Fibroblast of skin of scalp (primary cell): Measurements from ENCODE around the gene MUC5B.
"Not testable (repeated sequence)": the region's sequence is repeated elsewhere in the genome, so short reads cannot be mapped to it uniquely, and the experiment has no call there.

ENCODE experiments used
- DNase-seq: peaks from one replicate; pipeline ENCODE4 v3.0.0-alpha.2; 2013

Gene MUC5B

DNA sequence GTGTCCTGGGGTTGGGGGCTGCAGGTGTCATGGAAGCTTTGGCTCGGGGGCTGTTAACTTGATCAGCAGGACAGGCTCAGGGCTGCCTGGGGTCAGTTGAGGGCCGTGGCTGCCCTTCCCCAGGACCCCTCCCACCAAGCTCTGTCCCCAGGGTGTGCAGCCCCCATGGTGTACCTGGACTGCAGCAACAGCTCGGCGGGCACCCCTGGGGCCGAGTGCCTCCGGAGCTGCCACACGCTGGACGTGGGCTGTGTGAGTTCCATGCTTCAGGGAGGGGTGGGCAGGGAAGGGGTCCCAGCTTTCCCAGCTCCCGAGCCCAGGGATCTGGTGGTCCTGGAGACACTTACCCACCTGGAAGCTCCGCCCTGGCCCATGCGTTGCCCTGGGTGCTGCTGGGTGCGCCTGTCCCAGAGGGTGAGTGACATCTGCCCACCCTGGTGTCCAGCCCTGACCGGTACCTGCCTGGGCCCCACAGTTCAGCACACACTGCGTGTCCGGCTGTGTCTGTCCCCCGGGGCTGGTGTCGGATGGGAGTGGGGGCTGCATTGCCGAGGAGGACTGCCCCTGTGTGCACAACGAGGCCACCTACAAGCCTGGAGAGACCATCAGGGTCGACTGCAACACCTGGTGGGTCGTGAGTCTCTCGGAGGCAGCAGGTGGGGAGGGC, 11.3 kb downstream of the MUC5B start:
- no peak for DNase-seq

DNA sequence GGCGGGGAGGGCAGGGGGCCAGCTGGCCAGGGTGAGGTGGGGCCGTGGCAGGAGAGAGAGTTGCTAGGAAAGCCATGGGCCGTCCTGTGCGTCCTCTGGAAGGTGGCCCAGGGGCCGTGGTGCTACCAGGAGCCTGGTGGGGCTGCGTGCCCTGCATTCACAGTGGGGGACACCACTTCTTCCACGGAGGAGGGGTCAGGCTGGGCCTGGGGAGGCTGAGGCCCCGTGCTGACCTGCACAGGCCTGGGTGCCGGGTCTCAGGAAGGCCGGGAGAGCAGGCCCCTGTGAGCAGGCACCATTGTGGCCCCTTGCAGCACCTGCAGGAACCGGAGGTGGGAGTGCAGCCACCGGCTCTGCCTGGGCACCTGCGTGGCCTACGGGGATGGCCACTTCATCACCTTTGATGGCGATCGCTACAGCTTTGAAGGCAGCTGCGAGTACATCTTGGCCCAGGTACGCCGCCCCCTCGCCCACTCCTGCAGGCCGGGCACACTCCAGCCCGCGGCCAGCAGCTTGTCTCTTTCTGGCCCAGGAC, 12.0 kb downstream of the MUC5B start:
- no peak for DNase-seq

DNA sequence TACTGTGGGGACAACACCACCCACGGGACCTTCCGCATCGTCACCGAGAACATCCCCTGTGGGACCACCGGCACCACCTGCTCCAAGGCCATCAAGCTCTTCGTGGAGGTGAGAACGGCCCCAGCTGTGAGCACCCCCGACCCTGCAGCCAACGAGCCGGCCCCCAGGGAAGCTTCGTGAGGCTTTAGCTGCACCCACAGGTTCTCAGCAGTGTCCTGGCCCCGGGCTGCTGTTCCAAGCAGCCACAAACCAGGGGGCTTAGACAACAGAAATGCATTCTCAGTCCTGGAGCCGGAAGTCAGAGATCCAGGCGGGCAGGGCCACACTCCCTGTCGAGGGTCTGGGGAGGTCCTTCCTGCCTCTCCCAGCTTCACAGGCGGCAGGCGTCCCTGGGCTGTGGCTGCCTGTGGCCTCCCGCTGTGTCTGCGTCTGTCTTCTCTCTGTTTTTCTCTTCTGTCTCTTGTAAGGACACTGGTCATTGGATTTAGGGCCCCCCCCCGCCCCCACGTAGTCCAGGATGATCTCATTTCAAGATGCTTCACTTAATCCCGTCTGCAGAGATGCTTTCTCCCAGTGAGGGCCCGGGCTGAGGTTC, 12.5 kb downstream of the MUC5B start:
- peak; percentile 7 for DNase-seq

DNA sequence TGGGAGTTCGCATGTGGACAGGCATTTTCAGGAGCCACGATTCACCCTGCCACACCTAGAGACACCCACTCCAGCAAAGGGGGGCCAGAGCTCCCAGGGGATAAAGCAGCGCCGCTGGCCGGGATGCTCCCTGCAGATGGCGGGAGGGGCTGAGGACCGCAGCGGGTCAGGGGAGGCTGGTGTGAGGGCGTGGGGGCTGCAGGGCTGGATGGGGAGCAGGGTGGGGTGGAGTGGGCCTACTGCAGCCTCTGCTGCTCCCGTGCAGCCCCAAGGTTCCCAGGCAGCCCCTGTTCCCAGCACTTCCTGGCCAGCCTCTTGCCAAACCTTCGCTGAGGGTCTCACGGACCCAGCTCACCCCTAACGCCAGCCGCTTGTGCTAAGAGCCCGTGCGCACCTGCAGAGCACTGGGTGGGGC, 13.0 kb downstream of the MUC5B start:
- no peak for DNase-seq

DNA sequence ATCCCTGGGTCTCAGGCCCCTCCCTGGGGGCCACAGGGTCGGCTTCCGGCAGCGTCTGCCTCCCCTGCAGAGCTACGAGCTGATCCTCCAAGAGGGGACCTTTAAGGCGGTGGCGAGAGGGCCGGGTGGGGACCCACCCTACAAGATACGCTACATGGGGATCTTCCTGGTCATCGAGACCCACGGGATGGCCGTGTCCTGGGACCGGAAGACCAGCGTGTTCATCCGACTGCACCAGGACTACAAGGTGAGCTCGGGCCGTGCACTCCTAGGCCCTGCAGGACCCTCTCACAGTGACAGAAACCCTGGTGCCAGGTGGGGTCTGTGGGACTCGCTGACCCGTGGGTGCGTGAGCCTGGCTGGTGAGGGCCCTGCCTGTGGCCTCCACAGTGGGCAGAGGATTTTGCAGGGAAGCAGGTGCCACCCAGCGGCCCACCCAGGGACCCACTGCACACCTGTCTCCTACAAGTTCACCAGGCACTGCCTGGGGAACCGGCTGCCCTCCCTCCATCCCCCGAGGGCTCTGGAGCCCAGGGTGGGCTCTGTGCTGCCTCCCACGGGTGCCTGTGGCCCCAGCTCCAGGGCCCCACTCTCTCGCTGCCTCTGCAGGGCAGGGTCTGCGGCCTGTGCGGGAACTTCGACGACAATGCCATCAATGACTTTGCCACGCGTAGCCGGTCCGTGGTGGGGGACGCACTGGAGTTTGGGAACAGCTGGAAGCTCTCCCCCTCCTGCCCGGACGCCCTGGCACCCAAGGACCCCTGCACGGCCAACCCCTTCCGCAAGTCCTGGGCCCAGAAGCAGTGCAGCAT, 13.7 kb downstream of the MUC5B start:
- DNase-seq: no peak

DNA sequence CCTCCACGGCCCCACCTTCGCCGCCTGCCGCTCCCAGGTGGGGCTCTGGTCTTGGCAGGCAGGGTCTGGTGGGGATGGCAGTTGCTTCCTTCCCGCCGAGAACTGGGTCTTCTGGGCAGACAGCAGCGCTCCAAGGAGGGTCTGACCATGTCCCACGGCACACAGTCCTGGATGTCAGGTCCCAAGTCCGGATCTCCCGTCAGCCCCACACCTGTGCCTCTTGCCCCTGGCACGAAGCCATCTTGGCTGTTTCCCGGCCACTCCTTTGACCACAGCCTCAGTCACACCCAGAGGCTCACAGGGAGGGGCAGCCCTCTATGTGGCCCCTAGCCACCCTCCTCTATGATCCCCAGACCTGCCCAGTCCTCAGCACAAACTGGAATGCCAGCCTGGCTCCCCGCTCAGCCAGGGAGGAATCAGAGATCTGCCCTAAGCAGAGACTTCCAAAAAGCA, 14.3 kb downstream of the MUC5B start:
- DNase-seq: no peak

DNA sequence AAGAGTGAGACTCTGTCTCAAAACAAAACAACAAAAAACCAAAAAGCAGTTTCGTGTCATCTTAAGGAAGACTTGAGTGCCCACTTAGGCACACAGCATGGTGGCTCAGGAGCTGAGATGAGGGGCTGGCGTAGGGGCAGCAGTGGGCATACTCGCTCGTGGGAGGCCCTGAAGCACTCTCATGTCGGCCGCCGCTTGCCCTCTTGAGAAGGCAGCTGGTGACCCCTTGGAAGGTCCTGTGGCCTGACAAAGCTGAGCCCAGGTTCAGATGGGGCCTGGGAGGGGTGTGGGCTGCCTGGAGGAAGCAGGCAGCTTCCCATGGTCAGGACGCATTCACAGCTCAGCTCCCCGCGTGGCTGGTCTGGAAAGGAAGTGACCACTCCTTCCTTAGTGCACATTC, 15.0 kb downstream of the MUC5B start:
- DNase-seq: no peak

DNA sequence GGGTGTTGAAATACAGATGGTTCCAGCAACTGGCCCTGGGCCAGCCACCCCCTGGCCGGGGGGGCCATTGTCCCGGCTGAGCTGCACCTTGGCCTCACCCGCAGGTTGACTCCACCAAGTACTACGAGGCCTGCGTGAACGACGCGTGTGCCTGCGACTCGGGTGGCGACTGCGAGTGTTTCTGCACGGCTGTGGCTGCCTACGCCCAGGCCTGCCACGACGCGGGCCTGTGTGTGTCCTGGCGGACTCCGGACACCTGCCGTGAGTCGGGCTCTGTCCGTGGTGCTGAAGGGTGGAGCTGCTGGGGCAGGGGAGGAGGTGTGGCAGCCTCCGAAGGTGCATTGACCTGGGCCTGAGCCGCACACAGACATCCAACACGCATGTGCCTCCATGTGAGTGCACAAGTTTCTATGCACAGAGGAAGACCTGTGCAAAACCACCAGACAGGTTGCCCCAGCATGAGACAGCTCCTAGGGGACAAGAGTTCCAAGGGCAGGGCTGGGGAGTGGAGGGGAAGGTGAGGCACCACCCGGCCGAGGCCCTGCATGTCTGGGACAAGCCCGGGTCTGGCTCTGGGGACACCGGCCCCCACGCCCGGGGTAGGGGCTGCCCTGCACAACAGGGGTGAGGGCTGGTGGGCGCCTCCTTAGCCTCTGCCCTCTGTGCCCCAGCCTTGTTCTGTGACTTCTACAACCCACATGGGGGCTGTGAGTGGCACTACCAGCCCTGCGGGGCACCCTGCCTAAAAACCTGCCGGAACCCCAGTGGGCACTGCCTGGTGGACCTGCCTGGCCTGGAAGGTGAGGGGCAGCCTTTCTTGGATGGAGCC, 16.1 kb downstream of the MUC5B start:
- DNase-seq: no peak

DNA sequence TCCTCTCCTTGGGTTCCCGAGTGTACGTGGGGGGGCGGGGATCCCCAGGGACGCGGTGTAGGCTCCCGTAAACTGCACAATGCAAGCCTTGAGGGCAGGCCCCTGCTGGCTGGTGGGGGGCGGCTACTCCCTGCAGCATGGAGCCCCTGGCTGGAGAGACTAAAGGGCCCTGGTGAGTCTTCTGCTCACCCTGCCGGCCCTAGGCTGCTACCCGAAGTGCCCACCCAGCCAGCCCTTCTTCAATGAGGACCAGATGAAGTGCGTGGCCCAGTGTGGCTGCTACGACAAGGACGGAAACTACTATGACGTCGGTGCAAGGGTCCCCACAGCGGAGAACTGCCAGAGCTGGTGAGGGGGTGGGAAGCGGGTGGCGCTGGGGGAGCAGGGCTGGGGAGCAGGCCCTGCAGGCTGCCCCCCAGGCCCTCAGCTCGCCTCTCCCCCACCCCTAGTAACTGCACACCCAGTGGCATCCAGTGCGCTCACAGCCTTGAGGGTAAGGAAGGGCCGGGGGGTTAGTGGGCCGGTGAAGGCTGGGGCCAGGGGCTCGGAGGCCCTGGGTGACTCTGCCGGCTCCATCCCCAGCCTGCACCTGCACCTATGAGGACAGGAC, 16.8 kb downstream of the MUC5B start:
- no peak for DNase-seq

DNA sequence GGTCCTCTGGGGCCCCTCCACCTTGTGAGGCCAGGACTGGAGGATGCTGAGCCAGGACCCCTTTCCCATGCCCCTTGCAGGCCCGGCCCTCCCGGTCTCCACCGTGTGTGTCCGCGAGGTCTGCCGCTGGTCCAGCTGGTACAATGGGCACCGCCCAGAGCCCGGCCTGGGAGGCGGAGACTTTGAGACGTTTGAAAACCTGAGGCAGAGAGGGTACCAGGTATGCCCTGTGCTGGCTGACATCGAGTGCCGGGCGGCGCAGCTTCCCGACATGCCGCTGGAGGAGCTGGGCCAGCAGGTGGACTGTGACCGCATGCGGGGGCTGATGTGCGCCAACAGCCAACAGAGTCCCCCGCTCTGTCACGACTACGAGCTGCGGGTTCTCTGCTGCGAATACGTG, 17.9 kb downstream of the MUC5B start:
- DNase-seq: no peak

DNA sequence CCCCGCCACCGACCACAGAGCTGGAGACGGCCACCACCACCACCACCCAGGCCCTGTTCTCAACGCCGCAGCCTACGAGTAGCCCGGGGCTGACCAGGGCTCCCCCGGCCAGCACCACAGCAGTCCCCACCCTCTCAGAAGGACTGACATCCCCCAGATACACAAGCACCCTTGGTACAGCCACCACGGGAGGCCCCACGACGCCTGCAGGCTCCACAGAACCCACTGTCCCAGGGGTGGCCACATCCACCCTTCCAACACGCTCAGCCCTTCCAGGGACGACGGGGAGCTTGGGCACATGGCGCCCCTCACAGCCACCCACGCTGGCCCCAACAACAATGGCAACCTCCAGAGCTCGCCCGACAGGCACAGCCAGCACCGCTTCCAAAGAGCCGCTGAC, 18.8 kb downstream of the MUC5B start:
- DNase-seq: no peak

DNA sequence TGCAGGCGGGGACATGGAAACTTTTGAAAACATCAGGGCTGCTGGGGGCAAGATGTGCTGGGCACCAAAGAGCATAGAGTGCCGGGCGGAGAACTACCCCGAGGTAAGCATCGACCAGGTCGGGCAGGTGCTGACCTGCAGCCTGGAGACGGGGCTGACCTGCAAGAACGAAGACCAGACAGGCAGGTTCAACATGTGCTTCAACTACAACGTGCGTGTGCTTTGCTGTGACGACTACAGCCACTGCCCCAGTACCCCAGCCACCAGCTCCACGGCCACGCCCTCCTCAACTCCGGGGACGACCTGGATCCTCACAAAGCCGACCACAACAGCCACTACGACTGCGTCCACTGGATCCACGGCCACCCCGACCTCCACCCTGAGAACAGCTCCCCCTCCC, 19.4 kb downstream of the MUC5B start:
- no peak for DNase-seq

DNA sequence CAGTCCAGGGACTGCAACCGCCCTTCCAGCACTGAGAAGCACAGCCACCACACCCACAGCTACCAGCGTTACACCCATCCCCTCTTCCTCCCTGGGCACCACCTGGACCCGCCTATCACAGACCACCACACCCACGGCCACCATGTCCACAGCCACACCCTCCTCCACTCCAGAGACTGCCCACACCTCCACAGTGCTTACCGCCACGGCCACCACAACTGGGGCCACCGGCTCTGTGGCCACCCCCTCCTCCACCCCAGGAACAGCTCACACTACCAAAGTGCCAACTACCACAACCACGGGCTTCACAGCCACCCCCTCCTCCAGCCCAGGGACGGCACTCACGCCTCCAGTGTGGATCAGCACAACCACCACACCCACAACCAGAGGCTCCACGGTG, 19.9 kb downstream of the MUC5B start:
- DNase-seq: not testable (repeated sequence)

DNA sequence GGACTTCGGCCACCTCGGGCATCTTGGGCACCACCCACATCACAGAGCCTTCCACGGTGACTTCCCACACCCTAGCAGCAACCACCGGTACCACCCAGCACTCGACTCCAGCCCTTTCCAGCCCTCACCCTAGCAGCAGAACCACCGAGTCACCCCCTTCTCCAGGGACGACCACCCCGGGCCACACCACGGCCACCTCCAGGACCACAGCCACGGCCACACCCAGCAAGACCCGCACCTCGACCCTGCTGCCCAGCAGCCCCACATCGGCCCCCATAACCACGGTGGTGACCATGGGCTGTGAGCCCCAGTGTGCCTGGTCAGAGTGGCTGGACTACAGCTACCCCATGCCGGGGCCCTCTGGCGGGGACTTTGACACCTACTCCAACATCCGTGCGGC, 20.7 kb downstream of the MUC5B start:
- not testable (repeated sequence) for DNase-seq

DNA sequence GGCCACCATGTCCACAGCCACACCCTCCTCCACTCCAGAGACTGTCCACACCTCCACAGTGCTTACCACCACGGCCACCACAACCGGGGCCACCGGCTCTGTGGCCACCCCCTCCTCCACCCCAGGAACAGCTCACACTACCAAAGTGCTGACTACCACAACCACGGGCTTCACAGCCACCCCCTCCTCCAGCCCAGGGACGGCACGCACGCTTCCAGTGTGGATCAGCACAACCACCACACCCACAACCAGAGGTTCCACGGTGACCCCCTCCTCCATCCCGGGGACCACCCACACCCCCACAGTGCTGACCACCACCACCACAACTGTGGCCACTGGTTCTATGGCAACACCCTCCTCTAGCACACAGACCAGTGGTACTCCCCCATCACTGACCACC, 21.7 kb downstream of the MUC5B start:
- DNase-seq: not testable (repeated sequence)

DNA sequence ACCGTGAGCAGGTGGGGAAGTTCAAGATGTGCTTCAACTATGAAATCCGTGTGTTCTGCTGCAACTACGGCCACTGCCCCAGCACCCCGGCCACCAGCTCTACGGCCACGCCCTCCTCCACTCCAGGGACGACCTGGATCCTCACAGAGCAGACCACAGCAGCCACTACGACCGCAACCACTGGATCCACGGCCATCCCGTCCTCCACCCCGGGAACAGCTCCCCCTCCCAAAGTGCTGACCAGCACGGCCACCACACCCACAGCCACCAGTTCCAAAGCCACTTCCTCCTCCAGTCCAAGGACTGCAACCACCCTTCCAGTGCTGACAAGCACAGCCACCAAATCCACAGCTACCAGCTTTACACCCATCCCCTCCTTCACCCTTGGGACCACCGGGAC, 22.9 kb downstream of the MUC5B start:
- not testable (repeated sequence) for DNase-seq

DNA sequence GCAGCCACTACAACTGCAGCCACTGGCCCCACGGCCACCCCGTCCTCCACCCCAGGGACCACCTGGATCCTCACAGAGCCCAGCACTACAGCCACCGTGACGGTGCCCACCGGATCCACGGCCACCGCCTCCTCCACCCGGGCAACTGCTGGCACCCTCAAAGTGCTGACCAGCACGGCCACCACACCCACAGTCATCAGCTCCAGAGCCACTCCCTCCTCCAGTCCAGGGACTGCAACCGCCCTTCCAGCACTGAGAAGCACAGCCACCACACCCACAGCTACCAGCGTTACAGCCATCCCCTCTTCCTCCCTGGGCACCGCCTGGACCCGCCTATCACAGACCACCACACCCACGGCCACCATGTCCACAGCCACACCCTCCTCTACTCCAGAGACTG, 23.4 kb downstream of the MUC5B start:
- DNase-seq: not testable (repeated sequence)

DNA sequence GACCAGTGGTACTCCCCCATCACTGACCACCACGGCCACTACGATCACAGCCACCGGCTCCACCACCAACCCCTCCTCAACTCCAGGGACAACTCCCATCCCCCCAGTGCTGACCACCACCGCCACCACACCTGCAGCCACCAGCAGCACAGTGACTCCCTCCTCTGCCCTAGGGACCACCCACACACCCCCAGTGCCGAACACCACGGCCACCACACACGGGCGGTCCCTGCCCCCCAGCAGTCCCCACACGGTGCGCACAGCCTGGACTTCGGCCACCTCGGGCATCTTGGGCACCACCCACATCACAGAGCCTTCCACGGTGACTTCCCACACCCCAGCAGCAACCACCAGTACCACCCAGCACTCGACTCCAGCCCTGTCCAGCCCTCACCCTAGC, 24.2 kb downstream of the MUC5B start:
- DNase-seq: not testable (repeated sequence)

DNA sequence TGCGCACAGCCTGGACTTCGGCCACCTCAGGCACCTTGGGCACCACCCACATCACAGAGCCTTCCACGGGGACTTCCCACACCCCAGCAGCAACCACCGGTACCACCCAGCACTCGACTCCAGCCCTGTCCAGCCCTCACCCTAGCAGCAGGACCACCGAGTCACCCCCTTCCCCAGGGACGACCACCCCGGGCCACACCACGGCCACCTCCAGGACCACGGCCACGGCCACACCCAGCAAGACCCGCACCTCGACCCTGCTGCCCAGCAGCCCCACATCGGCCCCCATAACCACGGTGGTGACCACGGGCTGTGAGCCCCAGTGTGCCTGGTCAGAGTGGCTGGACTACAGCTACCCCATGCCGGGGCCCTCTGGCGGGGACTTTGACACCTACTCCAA, 26.1 kb downstream of the MUC5B start:
- DNase-seq: not testable (repeated sequence)

DNA sequence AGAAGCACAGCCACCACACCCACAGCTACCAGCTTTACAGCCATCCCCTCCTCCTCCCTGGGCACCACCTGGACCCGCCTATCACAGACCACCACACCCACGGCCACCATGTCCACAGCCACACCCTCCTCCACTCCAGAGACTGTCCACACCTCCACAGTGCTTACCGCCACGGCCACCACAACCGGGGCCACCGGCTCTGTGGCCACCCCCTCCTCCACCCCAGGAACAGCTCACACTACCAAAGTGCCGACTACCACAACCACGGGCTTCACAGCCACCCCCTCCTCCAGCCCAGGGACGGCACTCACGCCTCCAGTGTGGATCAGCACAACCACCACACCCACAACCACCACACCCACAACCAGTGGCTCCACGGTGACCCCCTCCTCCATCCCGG, 27.5 kb downstream of the MUC5B start:
- not testable (repeated sequence) for DNase-seq

DNA sequence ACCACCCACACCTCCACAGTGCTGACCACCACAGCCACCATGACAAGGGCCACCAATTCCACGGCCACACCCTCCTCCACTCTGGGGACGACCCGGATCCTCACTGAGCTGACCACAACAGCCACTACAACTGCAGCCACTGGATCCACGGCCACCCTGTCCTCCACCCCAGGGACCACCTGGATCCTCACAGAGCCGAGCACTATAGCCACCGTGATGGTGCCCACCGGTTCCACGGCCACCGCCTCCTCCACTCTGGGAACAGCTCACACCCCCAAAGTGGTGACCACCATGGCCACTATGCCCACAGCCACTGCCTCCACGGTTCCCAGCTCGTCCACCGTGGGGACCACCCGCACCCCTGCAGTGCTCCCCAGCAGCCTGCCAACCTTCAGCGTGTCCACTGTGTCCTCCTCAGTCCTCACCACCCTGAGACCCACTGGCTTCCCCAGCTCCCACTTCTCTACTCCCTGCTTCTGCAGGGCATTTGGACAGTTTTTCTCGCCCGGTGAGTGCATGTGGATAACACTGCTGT, 28.4 kb downstream of the MUC5B start:
- no peak for DNase-seq
